ENCODE data around the gene UIMC1.

GRCh38 chr5:177015156-177015555, 8.6 kb upstream of the UIMC1 start:
- TF ChIP-seq ZNF16 (tag by site-specific recombination; IDR thresholded peaks at IDR 0.05; ENCODE audit: low read depth) (no peak), CTCF (tag by site-specific recombination; IDR thresholded peaks at IDR 0.05) (no peak)

Data from HEK293 (cell line).